LNCaP clone FGC (cell line): Measurements from ENCODE around the gene BHLHE23.

ENCODE experiments used
- DNase-seq: peaks from one replicate; pipeline ENCODE4 v3.0.0-alpha.2; 2011; ENCODE audit warnings: low read depth
- H3K4me3 ChIP-seq: 2 replicates; pipeline ENCODE4 v1.5.1; 2011; ENCODE audit warnings: mild to moderate bottlenecking, low read depth, low read length, control low read depth
- TF ChIP-seq, protein P1 (sequence below): IDR thresholded peaks from 2 replicates; pipeline ENCODE4 v1.5.1; 2012; ENCODE audit warnings: mild to moderate bottlenecking; ENCODE audit not compliant: control insufficient read depth, insufficient read depth; ENCODE audit errors: extremely low read depth

BHLHE23 gene

DNA sequence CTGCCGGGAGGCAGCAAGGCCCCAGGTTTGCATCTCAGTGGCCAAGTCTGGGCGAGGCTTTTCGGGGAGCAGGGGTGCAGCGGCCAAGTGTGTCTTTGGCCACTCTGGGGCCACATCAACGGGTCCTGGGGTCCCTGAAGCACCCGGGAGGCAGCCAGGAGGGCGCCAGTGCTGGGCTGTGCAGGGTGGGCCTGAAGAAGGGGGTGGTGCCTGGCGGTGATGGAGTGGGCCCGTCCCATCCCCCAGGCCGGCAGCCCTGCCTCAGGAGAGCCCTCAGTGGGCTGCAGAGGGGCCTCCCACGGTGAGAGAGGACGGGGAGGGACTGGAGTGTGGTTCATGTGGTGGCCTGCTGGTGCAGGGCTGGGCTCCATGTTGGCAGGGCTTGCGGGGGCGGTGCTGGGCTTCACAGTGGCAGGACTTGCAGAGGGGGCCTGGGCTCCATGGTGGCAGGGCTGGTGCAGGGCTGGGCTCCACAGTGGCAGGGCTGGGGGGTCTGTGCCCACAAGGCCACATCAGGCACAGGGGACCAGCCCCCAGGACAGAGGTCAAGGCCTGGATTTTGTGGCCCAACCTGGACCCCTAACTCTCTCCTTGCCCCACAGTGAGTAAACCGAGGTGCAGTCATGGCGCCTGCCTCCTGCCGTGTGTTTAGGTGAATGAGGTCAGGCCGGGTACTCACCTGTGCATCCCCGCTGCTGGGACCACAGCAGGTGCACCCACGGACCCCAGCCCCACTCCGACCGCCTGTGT, 10.5 kb upstream of the BHLHE23 start:
- no peak for DNase-seq
- TF ChIP-seq, protein P1, sequence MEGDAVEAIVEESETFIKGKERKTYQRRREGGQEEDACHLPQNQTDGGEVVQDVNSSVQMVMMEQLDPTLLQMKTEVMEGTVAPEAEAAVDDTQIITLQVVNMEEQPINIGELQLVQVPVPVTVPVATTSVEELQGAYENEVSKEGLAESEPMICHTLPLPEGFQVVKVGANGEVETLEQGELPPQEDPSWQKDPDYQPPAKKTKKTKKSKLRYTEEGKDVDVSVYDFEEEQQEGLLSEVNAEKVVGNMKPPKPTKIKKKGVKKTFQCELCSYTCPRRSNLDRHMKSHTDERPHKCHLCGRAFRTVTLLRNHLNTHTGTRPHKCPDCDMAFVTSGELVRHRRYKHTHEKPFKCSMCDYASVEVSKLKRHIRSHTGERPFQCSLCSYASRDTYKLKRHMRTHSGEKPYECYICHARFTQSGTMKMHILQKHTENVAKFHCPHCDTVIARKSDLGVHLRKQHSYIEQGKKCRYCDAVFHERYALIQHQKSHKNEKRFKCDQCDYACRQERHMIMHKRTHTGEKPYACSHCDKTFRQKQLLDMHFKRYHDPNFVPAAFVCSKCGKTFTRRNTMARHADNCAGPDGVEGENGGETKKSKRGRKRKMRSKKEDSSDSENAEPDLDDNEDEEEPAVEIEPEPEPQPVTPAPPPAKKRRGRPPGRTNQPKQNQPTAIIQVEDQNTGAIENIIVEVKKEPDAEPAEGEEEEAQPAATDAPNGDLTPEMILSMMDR, result no peak
- H3K4me3 ChIP-seq, result no peak overlapping the region

DNA sequence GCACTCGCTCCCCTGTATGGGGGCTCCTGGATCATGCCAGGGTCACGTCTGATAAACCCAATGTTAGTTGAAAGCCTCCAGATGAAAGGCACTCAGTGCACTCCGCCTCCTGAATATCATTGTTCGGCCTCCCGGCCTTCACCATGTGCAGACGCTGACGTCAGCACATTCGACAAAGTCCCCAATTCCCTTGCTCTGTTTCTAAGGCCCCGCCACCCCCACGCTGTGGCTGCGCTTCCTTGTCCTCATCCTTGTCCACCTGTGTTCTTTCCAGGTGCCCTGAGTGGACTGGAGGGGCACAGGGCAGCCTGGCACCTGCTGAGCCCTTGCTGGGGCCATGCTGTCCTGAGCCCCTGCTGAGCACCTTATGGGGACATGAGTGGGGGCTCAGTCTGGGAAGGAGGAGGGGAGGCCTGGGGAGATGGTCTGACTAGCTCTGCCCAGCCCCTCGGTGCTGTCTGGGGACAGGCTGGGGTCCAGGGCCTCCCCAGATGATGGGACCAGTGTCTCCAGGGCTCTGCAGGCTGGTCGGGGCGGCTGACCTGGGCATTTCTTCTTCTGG, 9.8 kb upstream of the BHLHE23 start:
- TF ChIP-seq, protein P1, result no peak
- no peak for DNase-seq

DNA sequence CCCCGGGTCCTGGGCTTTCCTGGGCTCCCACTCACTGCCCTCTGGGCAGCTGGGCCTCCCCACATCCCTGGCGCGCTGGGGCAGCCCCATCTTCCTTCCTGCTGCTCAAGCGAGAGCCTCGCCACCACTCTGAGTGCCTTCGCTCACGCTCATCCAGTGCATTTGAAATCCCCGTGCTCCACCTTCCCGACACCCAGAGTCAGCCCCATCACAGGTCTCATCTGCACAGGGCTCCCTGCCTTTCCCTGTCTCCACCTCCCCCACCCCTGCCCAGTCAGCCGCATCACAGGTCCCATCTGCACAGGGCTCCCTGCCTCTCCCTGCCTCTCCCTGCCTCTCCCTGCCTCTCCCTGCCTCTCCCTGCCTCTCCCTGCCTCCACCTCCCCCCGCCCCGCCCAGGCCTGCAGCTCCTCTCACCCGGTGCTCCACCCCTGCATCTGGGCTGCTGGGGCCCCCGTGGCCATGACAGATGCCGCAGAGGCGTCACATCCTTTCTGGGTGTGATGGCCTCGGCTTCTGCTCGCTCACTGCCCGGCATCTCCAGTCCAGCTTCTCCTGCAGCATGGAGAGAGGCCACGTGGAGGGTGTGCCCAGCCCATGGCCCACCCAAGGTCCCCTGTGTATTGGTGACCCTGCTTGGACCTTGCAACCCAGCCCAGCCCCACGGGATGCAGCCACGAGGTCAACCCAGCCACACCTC, 9.0 kb upstream of the BHLHE23 start:
- TF ChIP-seq, protein P1, result no peak
- DNase-seq, result no peak
- no peak overlapping the region for H3K4me3 ChIP-seq

More for the DNA sequence above, 9.8 kb upstream of the BHLHE23 start:
- H3K4me3 ChIP-seq, result no peak overlapping the region

DNA sequence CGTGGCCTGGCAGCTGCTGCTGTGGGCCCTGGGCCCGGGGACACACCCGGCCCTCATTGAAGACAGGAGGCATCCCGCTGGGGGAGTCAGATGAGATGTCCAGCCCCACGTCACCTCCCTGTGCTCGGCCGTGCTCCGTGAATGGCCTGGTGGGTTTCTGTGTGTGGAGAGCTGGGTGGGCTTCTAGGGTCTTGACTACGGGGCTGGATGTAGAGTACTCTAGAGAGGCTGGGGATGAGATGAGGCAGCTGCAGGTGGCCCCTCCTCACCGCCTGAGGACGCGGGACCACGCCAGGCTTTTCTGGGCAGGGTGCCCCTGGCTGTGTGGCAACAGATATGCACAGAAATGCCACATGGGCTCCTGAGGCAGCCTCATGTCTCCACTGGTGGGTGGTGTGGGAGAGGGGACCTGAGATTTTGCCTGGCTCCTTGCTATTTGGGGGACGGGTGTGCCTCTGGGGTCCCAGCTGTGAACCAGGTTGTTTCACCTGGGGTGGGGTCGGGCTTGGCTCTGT, 8.4 kb upstream of the BHLHE23 start:
- no peak overlapping the region for H3K4me3 ChIP-seq
- TF ChIP-seq, protein P1, result no peak
- no peak for DNase-seq

DNA sequence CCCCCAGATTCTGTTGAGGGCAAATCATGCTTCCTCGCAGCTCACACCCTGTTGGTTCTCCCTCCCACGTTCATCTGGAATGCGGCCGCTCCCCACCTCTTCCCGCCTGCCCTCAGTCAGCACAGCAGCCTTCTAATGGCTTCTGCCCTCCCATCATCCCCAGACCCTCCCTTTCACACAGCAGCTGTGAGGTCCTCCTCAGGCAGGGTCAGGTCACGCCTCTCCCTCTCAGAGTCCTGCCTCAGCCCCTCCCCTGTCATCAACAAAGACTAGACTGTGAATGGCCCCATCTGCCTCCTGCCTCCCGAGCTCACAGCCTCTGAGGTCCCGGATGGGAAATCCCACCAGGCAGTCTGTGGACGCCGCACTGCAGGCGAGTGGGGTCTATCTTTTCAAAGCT, 7.9 kb upstream of the BHLHE23 start:
- H3K4me3 ChIP-seq, result no peak overlapping the region
- TF ChIP-seq, protein P1, result no peak
- no peak for DNase-seq

DNA sequence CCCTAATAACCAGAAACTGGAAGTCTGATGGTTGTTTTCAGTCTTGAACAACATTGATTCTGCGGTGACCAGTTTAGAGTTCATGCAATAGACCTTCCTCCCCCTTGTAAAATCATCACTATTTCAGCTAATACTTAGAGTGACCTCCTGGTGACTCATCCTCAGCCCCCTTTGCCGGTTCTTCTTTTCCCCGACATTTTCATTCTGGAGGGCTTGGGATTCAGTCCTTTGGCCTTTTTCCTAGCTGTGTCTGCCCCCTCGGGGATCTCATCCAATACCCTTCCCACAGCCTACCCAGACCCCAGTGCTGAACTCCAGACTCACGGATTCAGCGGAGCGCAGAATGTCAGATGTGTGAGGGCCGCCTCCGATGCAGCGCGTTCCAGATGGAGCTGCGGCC, 7.5 kb upstream of the BHLHE23 start:
- no peak overlapping the region for H3K4me3 ChIP-seq
- DNase-seq, result no peak
- TF ChIP-seq, protein P1, result no peak

DNA sequence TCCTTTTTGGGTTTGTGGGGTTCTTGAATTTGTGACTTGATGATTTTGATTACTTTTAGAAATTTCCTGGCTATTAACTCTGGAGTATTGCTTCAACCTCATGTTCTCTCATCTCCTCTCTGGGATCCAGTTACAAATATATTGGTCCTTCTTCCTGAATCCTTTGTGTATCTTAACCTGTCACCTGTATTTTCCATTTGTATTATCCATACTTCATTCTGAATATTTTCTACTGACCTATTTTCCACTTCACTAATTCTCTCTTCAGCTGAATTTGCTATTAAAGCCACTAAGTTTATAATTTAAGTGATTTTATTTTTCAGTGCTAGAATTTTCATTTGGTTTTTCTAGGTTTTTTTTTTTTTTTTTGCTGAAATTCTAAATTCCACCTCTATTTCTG, 6.4 kb upstream of the BHLHE23 start:
- no peak for DNase-seq
- TF ChIP-seq, protein P1, result no peak
- H3K4me3 ChIP-seq, result no peak overlapping the region
